H1 (cell line): ENCODE data around the gene ITPKB. TPM values are rescaled to one million over a fixed set of nuclear protein-coding genes. Genes with fewer than 3 reads are reported as not detected.

Experiments used
- CTCF ChIA-PET: fragments of 300-600 bp; sonication (Branson Sonifier 250); formaldehyde crosslinking; loops from one replicate; lab custom pipeline; 2021; ENCODE audit not compliant: partially characterized antibody; lab: Charles Lee
- POLR2A ChIA-PET: fragments of 300-600 bp; sonication (Branson Sonifier 250); formaldehyde crosslinking; loops from one replicate; lab custom pipeline; 2021; ENCODE audit warnings: inconsistent platforms; ENCODE audit not compliant: partially characterized antibody; lab: Charles Lee
- DNase-seq, 2 experiments: peaks; one replicate each; pipeline versions ENCODE4 v3.0.0 to v3.0.0-alpha.2; 2010 to 2022; ENCODE audit warnings: low spot score in 2 of 2, low read depth in 1 of 2, mixed read lengths in 1 of 2
- FAIRE-seq: peaks from 2 replicates; lab custom pipeline; 2011; peaks lifted over from hg19 to GRCh38; lab: Jason Lieb, UNC
- H2AFZ ChIP-seq: 2 replicates; pipeline ENCODE4 v1.8.1; 2012; ENCODE audit warnings: low read length, inconsistent platforms
- H2AK5ac ChIP-seq: 2 replicates; pipeline ENCODE4 v1.6.1; 2013; ENCODE audit warnings: low read depth, low read length
- H2BK120ac ChIP-seq: replicated peaks from 2 replicates; pipeline ENCODE3; 2013; ENCODE audit warnings: low read depth, low read length, inconsistent platforms
- H2BK12ac ChIP-seq: 2 replicates; pipeline ENCODE4 v1.6.1; 2013; ENCODE audit warnings: low read depth, low read length
- H2BK15ac ChIP-seq: 2 replicates; pipeline ENCODE4 v1.6.1; 2013; ENCODE audit warnings: low read length
- H2BK20ac ChIP-seq: 2 replicates; pipeline ENCODE4 v1.6.1; 2013; ENCODE audit warnings: low read length
- H2BK5ac ChIP-seq: 2 replicates; pipeline ENCODE4 v1.6.1; 2013; ENCODE audit warnings: low read depth, low read length
- H3K14ac ChIP-seq: 2 replicates; pipeline ENCODE4 v1.6.1; 2013; ENCODE audit warnings: inconsistent platforms; ENCODE audit not compliant: insufficient read length
- H3K18ac ChIP-seq: 2 replicates; pipeline ENCODE4 v1.6.1; 2013; ENCODE audit warnings: low read length; ENCODE audit errors: extremely low read depth
- H3K23ac ChIP-seq: 2 replicates; pipeline ENCODE4 v1.6.1; 2013; ENCODE audit warnings: inconsistent platforms; ENCODE audit not compliant: insufficient read length
- H3K23me2 ChIP-seq: 2 replicates; pipeline ENCODE4 v1.6.1; 2013; ENCODE audit warnings: low read depth, low read length
- H3K27ac ChIP-seq: 2 replicates; pipeline ENCODE4 v1.6.1; 2011; ENCODE audit warnings: low read depth, low read length, inconsistent platforms
- H3K27me3 ChIP-seq, 4 experiments: replicated peaks in 1 of 4; 1 replicate in 1 of 4; 2 replicates in 3 of 4; pipeline versions ENCODE4 v1.6.1 to v1.8.1; 2011 to 2013; ENCODE audit warnings: low read length in 3 of 4, mild to moderate bottlenecking in 3 of 4, inconsistent platforms in 2 of 4, mixed read lengths in 2 of 4, moderate library complexity in 1 of 4; ENCODE audit not compliant: control insufficient read depth in 3 of 4, insufficient read depth in 3 of 4; ENCODE audit errors: extremely low read depth in 1 of 4
- H3K36me3 ChIP-seq, 4 experiments: 2 replicates each; pipeline versions ENCODE4 v1.6.1 to v1.8.1; 2011 to 2013; ENCODE audit warnings: mild to moderate bottlenecking in 4 of 4, low read length in 3 of 4, moderate library complexity in 2 of 4, control low read depth in 1 of 4, inconsistent platforms in 1 of 4; ENCODE audit not compliant: insufficient read depth in 4 of 4, control insufficient read depth in 2 of 4
- H3K4ac ChIP-seq: replicated peaks from 2 replicates; pipeline ENCODE3; 2013; ENCODE audit warnings: low read length, low read depth, mixed read lengths, inconsistent platforms; ENCODE audit not compliant: insufficient read length
- H3K4me1 ChIP-seq, 4 experiments: replicated peaks in 1 of 4; 1 replicate in 1 of 4; 2 replicates in 3 of 4; pipeline versions ENCODE4 v1.6.1 to v1.8.1; 2011 to 2013; ENCODE audit warnings: low read length in 3 of 4, inconsistent platforms in 2 of 4, mixed read lengths in 1 of 4; ENCODE audit not compliant: insufficient read depth in 4 of 4, control insufficient read depth in 3 of 4
- H3K4me2 ChIP-seq, 2 experiments: 2 replicates each; pipeline versions ENCODE4 v1.6.1 to v1.8.1; 2011 to 2013; ENCODE audit warnings: low read depth in 2 of 2, low read length in 2 of 2, control low read depth in 1 of 2, inconsistent platforms in 1 of 2, mild to moderate bottlenecking in 1 of 2; ENCODE audit not compliant: insufficient read depth in 1 of 2
- H3K4me3 ChIP-seq, 4 experiments: fragments of 200-600, 300-600 bp in 1 of 4; sonication (generic), shearing (Covaris generic), sonication (Bioruptor Twin) in 1 of 4; 2 replicates each; pipeline versions ENCODE4 v1.5.1 to v1.8.1; 2011 to 2016; ENCODE audit warnings: low read length in 4 of 4, low read depth in 3 of 4, control low read depth in 2 of 4, inconsistent platforms in 2 of 4, mild to moderate bottlenecking in 2 of 4, mixed read lengths in 1 of 4, moderate library complexity in 1 of 4; ENCODE audit not compliant: insufficient read depth in 2 of 4; ENCODE audit errors: extremely low read depth in 1 of 4
- H3K56ac ChIP-seq: replicated peaks from 2 replicates; pipeline ENCODE3; 2013; ENCODE audit warnings: low read depth, mild to moderate bottlenecking, mixed read lengths, low read length, inconsistent platforms; ENCODE audit not compliant: insufficient read length
- H3K79me1 ChIP-seq: 2 replicates; pipeline ENCODE4 v1.6.1; 2013; ENCODE audit warnings: low read depth, low read length, control low read depth
- H3K79me2 ChIP-seq, 2 experiments: 2 replicates each; pipeline versions ENCODE4 v1.6.1 to v1.8.1; 2012 to 2013; ENCODE audit warnings: low read length in 2 of 2, mild to moderate bottlenecking in 2 of 2, inconsistent platforms in 1 of 2; ENCODE audit not compliant: insufficient read depth in 2 of 2, control insufficient read depth in 1 of 2
- H3K9ac ChIP-seq, 4 experiments: replicated peaks in 1 of 4; 1 replicate in 1 of 4; 2 replicates in 3 of 4; pipeline versions ENCODE4 v1.6.1 to v1.8.1; 2011 to 2013; ENCODE audit warnings: low read depth in 3 of 4, low read length in 3 of 4, control low read depth in 2 of 4, mild to moderate bottlenecking in 2 of 4, moderate library complexity in 2 of 4, inconsistent platforms in 1 of 4; ENCODE audit errors: extremely low read depth in 1 of 4
- H3K9me3 ChIP-seq, 2 experiments: 2 replicates each; pipeline versions ENCODE4 v1.6.1 to v1.8.1; 2012 to 2013; ENCODE audit warnings: mild to moderate bottlenecking in 2 of 2, moderate library complexity in 2 of 2, control low read depth in 1 of 2, inconsistent platforms in 1 of 2, low read depth in 1 of 2, low read length in 1 of 2, mixed read lengths in 1 of 2; ENCODE audit not compliant: insufficient read depth in 2 of 2
- H4K20me1 ChIP-seq, 2 experiments: replicated peaks in 1 of 2; 2 replicates each; pipeline versions ENCODE3 to v1.8.1; 2011 to 2013; ENCODE audit warnings: inconsistent platforms in 2 of 2, low read length in 2 of 2, mild to moderate bottlenecking in 1 of 2; ENCODE audit not compliant: insufficient read depth in 2 of 2, control insufficient read depth in 1 of 2
- H4K5ac ChIP-seq: 2 replicates; pipeline ENCODE4 v1.6.1; 2013; ENCODE audit warnings: low read length, low read depth, mixed read lengths, inconsistent platforms; ENCODE audit not compliant: insufficient read length
- H4K8ac ChIP-seq: 2 replicates; pipeline ENCODE4 v1.8.0; 2013; ENCODE audit warnings: mild to moderate bottlenecking, moderate library complexity, low read length, inconsistent platforms; ENCODE audit not compliant: insufficient read depth; ENCODE audit errors: extremely low read depth
- H4K91ac ChIP-seq: replicated peaks from 2 replicates; pipeline ENCODE3; 2013; ENCODE audit warnings: low read length, mixed read lengths, inconsistent platforms; ENCODE audit not compliant: insufficient read length
- ASH2L ChIP-seq: fragments of 200-600, 300-600 bp; sonication (generic); IDR thresholded peaks from one replicate; pipeline ENCODE4 v1.7.1; 2017; ENCODE audit warnings: low read length
- BCL11A ChIP-seq, 2 experiments: IDR thresholded peaks; one replicate each; pipeline ENCODE4 v1.6.1; 2011; ENCODE audit warnings: low read depth in 2 of 2, low read length in 2 of 2, mild to moderate bottlenecking in 2 of 2
- CHD1 ChIP-seq: IDR thresholded peaks from 2 replicates; pipeline ENCODE4 v1.6.1; 2012; ENCODE audit warnings: low read depth, low read length, improper control_type of control experiment
- FOSL1 ChIP-seq: IDR thresholded peaks from 2 replicates; pipeline ENCODE4 v1.6.1; 2011; ENCODE audit warnings: mild to moderate bottlenecking, low read depth, low read length, moderate library complexity; ENCODE audit not compliant: insufficient read depth
- JUND ChIP-seq: IDR thresholded peaks from 2 replicates; pipeline ENCODE4 v1.6.1; 2011; ENCODE audit warnings: mild to moderate bottlenecking, improper control_type of control experiment, low read length
- RAD21 ChIP-seq, 2 experiments: IDR thresholded peaks in 1 of 2; conservative IDR thresholded peaks in 1 of 2; 2 replicates each; pipeline ENCODE4 v1.6.1; 2011; ENCODE audit warnings: low read depth in 2 of 2, low read length in 2 of 2, improper control_type of control experiment in 1 of 2, inconsistent platforms in 1 of 2, mild to moderate bottlenecking in 1 of 2, moderate library complexity in 1 of 2
- RNF2 ChIP-seq: fragments of 200-900, 300-1000 bp; sonication (generic); IDR thresholded peaks from 2 replicates; pipeline ENCODE4 v1.7.1; 2016; ENCODE audit warnings: borderline replicate concordance, low read depth, mild to moderate bottlenecking, antibody characterized with exemption, low read length; ENCODE audit not compliant: poor library complexity, severe bottlenecking; ENCODE audit errors: missing control alignments
- SIN3A ChIP-seq, 2 experiments: IDR thresholded peaks in 1 of 2; conservative IDR thresholded peaks in 1 of 2; 2 replicates each; pipeline ENCODE4 v1.6.1; 2011 to 2012; ENCODE audit warnings: low read length in 2 of 2, improper control_type of control experiment in 1 of 2, low read depth in 1 of 2, mild to moderate bottlenecking in 1 of 2
- WGBS, 2 experiments: shearing (Covaris generic) in 1 of 2; methylation state at CpG; one replicate each; pipeline versions ENCODE4 v1.1.6 to v1.1.7; 2013 to 2015; ENCODE audit warnings: low lambda C conversion rate in 2 of 2, mixed read lengths in 2 of 2, inconsistent platforms in 1 of 2, low coverage in 1 of 2, missing lambda C conversion rate in 1 of 2; ENCODE audit not compliant: insufficient replicate concordance in 2 of 2, insufficient coverage in 1 of 2, insufficient read length in 1 of 2; ENCODE audit errors: extremely low coverage in 1 of 2, missing lambda C conversion rate in 1 of 2; 5-methylcytosine and 5-hydroxymethylcytosine counted together
- polyA plus RNA-seq, 7 experiments: library from polyadenylated mRNA; depleted of rRNA in 3 of 7; stranded (reverse) in 5 of 7; unstranded in 2 of 7; fragments of >200 nt in 5 of 7; fragments of 200-250 nt in 2 of 7; gene quantifications; 1 replicate in 5 of 7; 2 replicates in 1 of 7; 4 replicates in 1 of 7; pipeline versions ENCODE4 v1.2.1 to v1.2.3, GENCODE V29; 2011 to 2013; ENCODE audit warnings: missing spikeins in 2 of 7, mixed read lengths in 2 of 7
- total RNA-seq: library from RNA; stranded (reverse); fragmentation: NEBNext Ultra II Directional; extraction: Animal tissue kit (Norgen Biotek cat#: 25700); gene quantifications from 2 replicates; pipeline ENCODE4 v1.2.1, GENCODE V29; 2021

ITPKB gene
- total and polyA plus RNA-seq, 2 of the 8 experiments (the other 6 are each of a cell fraction or from before 2014, with no cell fraction given), result 1.7 to 4.8 TPM

DNA sequence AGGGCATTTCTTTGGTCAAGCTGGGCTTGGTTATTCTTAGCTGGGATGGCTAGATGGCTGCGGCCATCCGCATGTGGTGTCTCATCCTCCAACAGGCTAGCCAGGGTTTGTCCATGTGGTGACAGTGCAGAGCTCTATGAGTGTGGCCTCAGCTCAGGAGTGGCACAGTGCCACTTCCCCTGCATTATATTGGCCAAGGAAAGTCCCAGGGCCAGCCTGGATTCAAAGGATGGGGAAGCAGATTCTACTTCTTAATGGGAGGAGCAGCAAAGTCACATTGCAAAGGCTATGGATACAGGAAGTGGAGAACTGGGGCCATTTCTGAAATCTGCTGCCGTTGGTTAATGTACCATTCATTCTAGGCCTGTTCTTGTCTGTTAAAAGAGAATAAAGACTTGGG lies 156.1 kb downstream of the ITPKB start:
- FAIRE-seq (no peak), DNase-seq (no peak)
- Histone ChIP-seq H3K27ac (no peak overlapping the region), H3K4ac (no peak overlapping the region), H3K27me3 (no peaks in the 10 kb centered on the region), H2AK5ac (no peak overlapping the region), H4K8ac (no peak overlapping the region), H4K5ac (no peak overlapping the region), H3K36me3 (no peaks in the 10 kb centered on the region), H3K23ac (no peak overlapping the region), H3K4me1 (0 out of 7 replicates have a peak, but pooled peaks cover 0 to under 1% (median 0%) of the 10 kb centered on the region in 4 experiments), H3K14ac (no peak overlapping the region), H2BK5ac (no peak overlapping the region), H3K4me2 (no peak overlapping the region), H2BK20ac (no peak overlapping the region), H3K9ac (no peak overlapping the region), H3K23me2 (no peaks in the 10 kb centered on the region), H3K9me3 (no peaks in the 10 kb centered on the region), H3K79me2 (no peaks in the 10 kb centered on the region), H3K18ac (no peak overlapping the region), H4K91ac (no peak overlapping the region), H3K79me1 (no peaks in the 10 kb centered on the region), H2BK120ac (no peak overlapping the region), H3K56ac (no peak overlapping the region), H3K4me3 (no peak overlapping the region), H2AFZ (no peak overlapping the region), H2BK15ac (no peak overlapping the region), H4K20me1 (no peaks in the 10 kb centered on the region), H2BK12ac (no peak overlapping the region)
- ChIA-PET POLR2A (no interaction called here), CTCF (interaction anchor here (1.0 to 4.6 kb wide), 5 partner anchors 14 to 63 kb away, joined by 3 to 27 read pairs (median 3); no protein-coding TSS in a partner anchor)
- WGBS, 2 experiments, result 95% methylated on average over 3 of the region's 3 CpGs; no CpG with 5 or more reads in 1 of the 2 experiments
- TF ChIP-seq BCL11A (IDR thresholded peaks at IDR 0.05; ENCODE audit: low read depth in 2 of 2, low read length in 2 of 2) (no peak), ASH2L (no peak), JUND (no peak), FOSL1 (no peak), SIN3A (conservative IDR thresholded peaks at IDR 0.05 in 1 of 2, IDR thresholded peaks at IDR 0.05 in 1 of 2; ENCODE audit: low read depth in 1 of 2, low read length in 2 of 2) (no peak), RNF2 (no peak), RAD21 (IDR thresholded peaks at IDR 0.05 in 1 of 2, conservative IDR thresholded peaks at IDR 0.05 in 1 of 2; ENCODE audit: low read depth in 2 of 2, low read length in 2 of 2) (no peak), CHD1 (no peak)
